GM12872 (cell line): ENCODE results near the gene KCNS1.
A peak's percentile ranks its signal among the peaks of the same experiment; 100 is the strongest.

Experiments
- CTCF ChIP-seq: IDR thresholded peaks from 3 replicates; pipeline ENCODE4 v1.5.1; 2011; ENCODE audit warnings: low read depth, mild to moderate bottlenecking, low read length, moderate library complexity; ENCODE audit not compliant: insufficient read depth

KCNS1 gene

DNA sequence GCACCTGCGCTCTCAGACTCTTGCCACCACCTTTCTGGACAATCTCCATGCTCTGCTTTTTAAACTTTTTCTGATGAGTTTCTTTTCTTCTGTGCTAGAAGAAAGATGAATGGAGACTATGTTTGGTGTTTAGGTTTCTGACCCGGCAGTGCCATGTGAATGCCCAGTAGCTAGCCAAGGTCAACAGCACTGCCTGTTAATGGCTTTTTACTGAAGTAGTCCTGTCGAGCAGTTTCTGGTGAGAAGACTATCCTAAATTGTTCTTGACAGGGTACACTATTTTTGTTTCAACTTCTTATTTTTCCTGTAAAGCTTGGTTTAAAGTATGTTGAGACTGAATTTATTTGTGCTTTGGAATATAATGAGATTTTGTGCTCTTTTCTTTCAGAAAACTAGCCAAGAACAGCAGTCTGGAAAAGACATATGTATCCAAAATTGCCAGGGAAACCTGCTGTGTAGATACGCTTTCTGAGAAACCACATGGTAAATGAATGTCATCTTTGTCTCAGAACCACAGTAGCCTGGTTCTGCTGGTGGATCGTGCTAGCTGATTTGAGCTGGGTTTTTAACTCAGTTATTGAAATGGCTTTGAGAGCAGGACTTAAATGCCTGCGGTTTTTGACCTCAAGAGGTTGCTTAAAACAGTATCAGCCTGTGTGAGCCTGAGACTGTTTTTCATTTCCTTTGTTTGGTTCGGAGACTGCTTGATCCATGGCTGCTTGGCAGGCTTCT is 48.1 kb downstream of the KCNS1 start:
- no peak for TF ChIP-seq CTCF

DNA sequence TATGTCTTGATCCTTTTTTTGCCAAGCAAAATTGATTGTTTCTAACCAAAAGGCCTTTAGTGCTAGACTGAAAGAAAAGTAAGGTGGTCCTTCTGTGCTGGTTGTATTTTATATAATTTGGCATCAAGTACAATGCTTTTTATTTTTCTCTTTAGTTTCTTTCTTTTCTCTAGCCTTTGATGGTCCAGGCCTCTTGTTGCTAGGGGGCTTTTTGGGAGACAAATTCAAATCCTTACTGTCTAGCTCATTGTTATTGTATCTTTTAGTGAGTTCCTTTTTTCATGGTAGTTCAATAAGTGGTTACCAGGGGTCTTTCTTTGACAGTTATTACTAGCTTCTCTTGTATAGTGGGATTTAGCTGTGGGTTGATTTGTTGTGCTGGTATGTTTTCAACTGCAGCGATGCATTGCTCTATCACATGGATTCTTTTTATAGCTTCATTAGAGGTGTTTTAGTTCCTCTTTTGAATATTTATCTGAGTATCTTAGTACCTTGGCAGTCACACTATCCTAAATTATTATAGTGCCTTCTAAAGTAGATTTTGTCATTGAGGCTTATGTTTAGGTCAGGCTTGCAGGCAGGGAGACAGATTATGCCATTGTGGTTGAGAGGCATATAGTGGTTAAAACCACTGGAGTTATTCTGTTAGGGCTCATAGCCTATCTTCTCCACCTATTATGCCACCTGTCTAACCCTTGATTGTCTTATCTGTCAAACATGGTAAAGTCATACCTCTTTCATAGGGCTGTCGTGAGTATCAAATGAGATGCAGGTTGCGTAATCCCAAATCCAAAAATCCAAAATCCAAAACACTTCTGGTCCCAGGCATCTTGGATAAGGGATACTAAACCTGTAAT is 49.5 kb downstream of the KCNS1 start:
- no peak for TF ChIP-seq CTCF

DNA sequence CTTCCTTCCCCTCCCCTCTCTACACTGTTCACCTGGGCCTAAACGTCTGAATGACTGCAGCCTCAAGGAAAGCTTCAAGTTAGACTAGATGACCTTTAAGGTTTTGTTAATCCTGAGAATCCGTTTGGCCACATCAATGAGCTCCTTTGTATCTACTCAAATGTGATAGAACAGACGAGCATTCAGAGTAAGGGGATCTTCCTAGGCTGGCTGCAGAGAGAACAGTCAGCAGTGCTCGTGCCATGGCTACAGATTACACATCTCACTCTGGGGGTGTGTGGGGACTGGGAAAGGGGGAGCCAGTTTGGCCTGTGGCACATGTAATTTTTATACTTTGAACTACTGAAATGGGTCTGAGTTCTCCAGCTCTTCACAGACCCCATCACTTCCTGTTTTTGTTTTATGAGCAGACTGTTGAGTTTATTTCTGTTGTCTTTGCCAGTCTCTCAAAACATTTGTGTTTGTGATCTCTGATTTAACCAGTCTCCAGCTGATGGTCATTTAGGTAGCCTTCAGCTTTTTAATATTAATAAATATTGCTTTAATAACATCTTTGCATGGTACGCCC is 50.9 kb downstream of the KCNS1 start:
- no peak for TF ChIP-seq CTCF

GRCh38 chr20:45049438-45049837 is 51.5 kb downstream of the KCNS1 start:
- TF ChIP-seq CTCF, result no peak

DNA sequence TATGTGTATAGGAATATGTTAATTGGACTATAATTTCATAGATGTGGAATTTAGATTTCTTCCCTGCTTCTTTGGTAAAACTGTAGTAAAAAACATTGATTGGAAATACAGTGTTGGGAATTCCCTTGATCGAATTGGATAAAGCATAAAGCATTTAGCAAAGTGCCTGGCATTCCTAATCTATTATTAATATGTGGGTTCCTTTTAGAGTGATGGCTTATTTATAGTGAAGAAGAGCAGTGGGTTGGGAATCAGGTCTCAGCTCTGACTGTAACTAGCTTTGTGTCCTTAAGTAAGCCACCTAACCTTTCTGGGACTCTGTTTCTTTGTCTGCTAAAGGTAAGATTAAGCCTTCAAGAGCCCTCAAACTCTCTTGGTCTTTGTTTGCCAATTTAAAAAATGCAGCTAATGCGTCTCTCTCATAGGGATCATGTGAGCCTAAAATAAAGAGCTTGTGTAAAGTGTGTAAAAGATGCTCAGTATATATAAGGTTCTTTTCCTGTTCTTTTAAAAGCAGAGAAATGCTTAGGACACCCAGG is 53.3 kb downstream of the KCNS1 start:
- TF ChIP-seq CTCF, result no peak

- no peak for TF ChIP-seq CTCF
Observed at GRCh38 chr20:45044601-45045000, 56.3 kb downstream of the KCNS1 start.

- peak; percentile 79 for TF ChIP-seq CTCF
Observed at GRCh38 chr20:45044084-45044573, 56.8 kb downstream of the KCNS1 start.
